ENCODE measurements around the gene LCN2. TPM values are rescaled to one million over a fixed set of nuclear protein-coding genes. Genes with fewer than 3 reads are reported as not detected.

The LCN2 gene
- total and polyA plus RNA-seq, 2 experiments from 2014 or later, result 2.0 TPM; not detected in 1

- H2AFZ ChIP-seq, result no peak overlapping the region
- no peaks in the 10 kb centered on the region for H3K27me3 ChIP-seq (ENCODE audit: insufficient read depth)
- Mint-ChIP-seq H3K27me3 (ENCODE audit: insufficient read depth, low read depth, poor library complexity) (peaks cover 2% of the 10 kb centered on the region), H3K9me3 (no peaks in the 10 kb centered on the region), H3K27ac (no peak overlapping the region), H3K4me1 (peaks cover 4% of the 10 kb centered on the region), H3K4me3 (no peak overlapping the region), H3K36me3 (ENCODE audit: low read depth) (no peaks in the 10 kb centered on the region)
- ATAC-seq (no peak), DNase-seq (ENCODE audit: low spot score) (no peak)
- no peaks in the 10 kb centered on the region for H3K79me2 ChIP-seq (replicated peaks; ENCODE audit: insufficient read depth)
- H3K4me2 ChIP-seq, result no peak overlapping the region
- no peak overlapping the region for H3K27ac ChIP-seq (ENCODE audit: low read depth)
- TF ChIP-seq POLR2AphosphoS5 (IDR thresholded peaks at IDR 0.05; ENCODE audit: low read depth) (no peak), ZNF331 (CRISPR knock-in tag; IDR thresholded peaks at IDR 0.05; ENCODE audit: low read depth) (no peak), EZH2 (IDR thresholded peaks at IDR 0.05; ENCODE audit: low read depth, unreplicated experiment) (no peak), STAT1 (IDR thresholded peaks at IDR 0.05; ENCODE audit: unreplicated experiment) (no peak), ZNF114 (CRISPR knock-in tag; IDR thresholded peaks at IDR 0.05) (no peak), ETS1 (IDR thresholded peaks at IDR 0.05) (no peak), JUNB (IDR thresholded peaks at IDR 0.05; ENCODE audit: unreplicated experiment) (no peak), EZH2phosphoT487 (IDR thresholded peaks at IDR 0.05; ENCODE audit: unreplicated experiment) (no peak), CTCF (conservative IDR thresholded peaks at IDR 0.05; ENCODE audit: low read depth in 2 of 2) (no peak), CREB1 (CRISPR knock-in tag; IDR thresholded peaks at IDR 0.05; ENCODE audit: low read depth) (no peak), NANOG (IDR thresholded peaks at IDR 0.05; ENCODE audit: borderline replicate concordance) (no peak), REST (IDR thresholded peaks at IDR 0.05; ENCODE audit: unreplicated experiment) (no peak), ZNF462 (CRISPR knock-in tag; IDR thresholded peaks at IDR 0.05) (no peak)
- H3F3A ChIP-seq (replicated peaks; ENCODE audit: low read depth), result no peaks in the 10 kb centered on the region
- H3K36me3 ChIP-seq (ENCODE audit: insufficient read depth), result no peaks in the 10 kb centered on the region
- H3K4me1 ChIP-seq (ENCODE audit: insufficient read depth), result no peaks in the 10 kb centered on the region
- no peak overlapping the region for H3K4me3 ChIP-seq
- H4K20me1 ChIP-seq (replicated peaks; ENCODE audit: insufficient read depth), result no peaks in the 10 kb centered on the region
- H3K9me2 ChIP-seq (ENCODE audit: insufficient read depth), result no peaks in the 10 kb centered on the region
Observed at GRCh38 chr9:128142061-128142460, 7.2 kb upstream of the LCN2 start.

All from GM23338 (cell line).